Activated CD4-positive, alpha-beta memory T cell treated with anti-CD3 and anti-CD28 coated beads, Interleukin-2, amount 10 ng/mL, durations not matched to agents 7 days and 5 days (primary cell): Measurements from ENCODE around the gene ITPK1. TPM values are rescaled to one million over a fixed set of nuclear protein-coding genes. Genes with fewer than 3 reads are reported as not detected.

ENCODE experiments used
- CTCF ChIA-PET: fragments of 350-600 bp; sonication (Branson Sonifier 250); formaldehyde crosslinking; loops from one replicate; lab custom pipeline; 2021; ENCODE audit warnings: antibody characterized with exemption, inconsistent platforms; lab: Charles Lee
- POLR2A ChIA-PET: fragments of 350-600 bp; sonication (Branson Sonifier 250); formaldehyde crosslinking; loops from one replicate; lab custom pipeline; 2021; ENCODE audit warnings: antibody characterized with exemption; lab: Charles Lee
- DNase-seq: peaks from one replicate; pipeline ENCODE4 v3.0.0-alpha.2; 2020
- H3K27ac Mint-ChIP-seq: one replicate; pipeline ENCODE4 v1.8.0; 2021; ENCODE audit warnings: mild to moderate bottlenecking, mixed read lengths
- H3K27me3 Mint-ChIP-seq: one replicate; pipeline ENCODE4 v1.8.0; 2021; ENCODE audit warnings: mixed read lengths
- H3K36me3 Mint-ChIP-seq: one replicate; pipeline ENCODE4 v1.8.0; 2021; ENCODE audit warnings: low read depth, mixed read lengths
- H3K4me1 Mint-ChIP-seq: one replicate; pipeline ENCODE4 v1.8.0; 2021; ENCODE audit warnings: mixed read lengths
- H3K4me3 Mint-ChIP-seq: one replicate; pipeline ENCODE4 v1.8.0; 2021; ENCODE audit warnings: mild to moderate bottlenecking, mixed read lengths
- H3K9me3 Mint-ChIP-seq: one replicate; pipeline ENCODE4 v1.8.0; 2021; ENCODE audit warnings: mixed read lengths
- total RNA-seq, 2 experiments: library from RNA; stranded (reverse); gene quantifications; one replicate each; pipeline ENCODE4 v1.2.3, GENCODE V29; 2021

The ITPK1 gene
- total RNA-seq, 2 experiments from 2014 or later, result 59.3 to 62.3 TPM

- no peak for DNase-seq
- no peak overlapping the region for H3K4me3 Mint-ChIP-seq
- H3K27ac Mint-ChIP-seq, result no peak overlapping the region
- no peaks in the 10 kb centered on the region for H3K36me3 Mint-ChIP-seq
- ChIA-PET POLR2A (no interaction called here), CTCF (no interaction called here)
- H3K9me3 Mint-ChIP-seq, result no peaks in the 10 kb centered on the region
- H3K27me3 Mint-ChIP-seq, result no peaks in the 10 kb centered on the region
- H3K4me1 Mint-ChIP-seq, result peaks cover 6% of the 10 kb centered on the region
Observed at GRCh38 chr14:93048843-93049242, 66.9 kb downstream of the ITPK1 start.

- peaks cover 12% of the 10 kb centered on the region for H3K4me1 Mint-ChIP-seq
- H3K27ac Mint-ChIP-seq, result no peak overlapping the region
- H3K9me3 Mint-ChIP-seq, result no peaks in the 10 kb centered on the region
- no peaks in the 10 kb centered on the region for H3K36me3 Mint-ChIP-seq
- no peak for DNase-seq
- CTCF ChIA-PET, result interaction anchor here (1.1 kb wide), 1 partner anchor 93 kb away, joined by 5 read pairs; no protein-coding TSS in a partner anchor
- H3K27me3 Mint-ChIP-seq, result no peaks in the 10 kb centered on the region
- POLR2A ChIA-PET, result no interaction called here
- H3K4me3 Mint-ChIP-seq, result no peak overlapping the region
Observed at GRCh38 chr14:93047661-93048060, 68.1 kb downstream of the ITPK1 start.

DNA sequence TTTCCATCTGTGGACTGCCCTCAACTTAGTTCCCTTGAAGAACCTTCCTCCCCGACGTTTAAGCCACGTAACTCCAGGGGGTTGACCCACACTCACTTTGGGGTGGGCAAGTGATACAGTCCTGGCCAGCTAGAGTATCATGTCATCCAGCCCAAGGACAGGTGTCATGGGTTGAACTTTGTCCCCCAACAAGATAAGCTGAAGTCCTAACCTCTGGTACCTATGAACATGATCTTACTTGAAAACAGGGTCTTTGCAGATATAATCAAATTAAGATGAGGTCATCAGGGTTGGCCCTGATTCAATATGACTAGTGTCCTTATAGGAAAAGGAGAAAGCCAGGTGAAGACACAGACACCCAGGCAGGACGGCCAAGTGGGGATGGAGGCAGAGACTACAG is 68.6 kb downstream of the ITPK1 start:
- Mint-ChIP-seq H3K4me3 (no peak overlapping the region), H3K9me3 (no peaks in the 10 kb centered on the region), H3K27ac (no peak overlapping the region), H3K36me3 (no peaks in the 10 kb centered on the region), H3K4me1 (peaks cover 12% of the 10 kb centered on the region), H3K27me3 (no peaks in the 10 kb centered on the region)
- CTCF ChIA-PET, result no interaction called here
- no peak for DNase-seq
- POLR2A ChIA-PET, result no interaction called here

DNA sequence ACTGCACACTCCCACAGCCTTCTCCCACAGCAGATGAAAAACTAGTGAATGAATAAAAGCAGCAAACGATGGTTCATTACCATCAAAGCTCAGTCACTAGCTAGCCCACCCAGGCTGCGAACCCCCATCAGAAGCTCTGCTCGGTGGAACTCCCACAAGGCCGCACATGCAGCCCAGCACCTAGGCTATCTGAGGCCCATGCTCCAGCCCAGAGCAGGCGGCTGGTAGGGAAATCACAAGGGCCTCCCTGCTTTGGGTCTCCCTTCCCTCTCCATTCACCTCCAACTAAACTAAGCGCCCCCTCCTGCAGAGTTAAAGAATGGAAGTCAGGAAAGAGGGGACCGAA is 69.0 kb downstream of the ITPK1 start:
- Mint-ChIP-seq H3K36me3 (no peaks in the 10 kb centered on the region), H3K9me3 (no peaks in the 10 kb centered on the region), H3K4me1 (peaks cover 12% of the 10 kb centered on the region), H3K4me3 (no peak overlapping the region), H3K27me3 (no peaks in the 10 kb centered on the region), H3K27ac (no peak overlapping the region)
- POLR2A ChIA-PET, result no interaction called here
- CTCF ChIA-PET, result no interaction called here
- no peak for DNase-seq

GRCh38 chr14:93045965-93046704 is 69.6 kb downstream of the ITPK1 start:
- Mint-ChIP-seq H3K4me1 (peaks cover 12% of the 10 kb centered on the region), H3K27me3 (no peaks in the 10 kb centered on the region), H3K4me3 (no peak overlapping the region), H3K9me3 (no peaks in the 10 kb centered on the region), H3K27ac (no peak overlapping the region), H3K36me3 (no peaks in the 10 kb centered on the region)
- DNase-seq, result no peak
- ChIA-PET CTCF (no interaction called here), POLR2A (no interaction called here)

GRCh38 chr14:93045211-93045674 is 70.5 kb downstream of the ITPK1 start:
- CTCF ChIA-PET, result no interaction called here
- DNase-seq, result no peak
- Mint-ChIP-seq H3K4me1 (peaks cover 12% of the 10 kb centered on the region), H3K36me3 (no peaks in the 10 kb centered on the region), H3K9me3 (no peaks in the 10 kb centered on the region), H3K4me3 (no peak overlapping the region), H3K27ac (no peak overlapping the region), H3K27me3 (no peaks in the 10 kb centered on the region)
- POLR2A ChIA-PET, result no interaction called here

DNA sequence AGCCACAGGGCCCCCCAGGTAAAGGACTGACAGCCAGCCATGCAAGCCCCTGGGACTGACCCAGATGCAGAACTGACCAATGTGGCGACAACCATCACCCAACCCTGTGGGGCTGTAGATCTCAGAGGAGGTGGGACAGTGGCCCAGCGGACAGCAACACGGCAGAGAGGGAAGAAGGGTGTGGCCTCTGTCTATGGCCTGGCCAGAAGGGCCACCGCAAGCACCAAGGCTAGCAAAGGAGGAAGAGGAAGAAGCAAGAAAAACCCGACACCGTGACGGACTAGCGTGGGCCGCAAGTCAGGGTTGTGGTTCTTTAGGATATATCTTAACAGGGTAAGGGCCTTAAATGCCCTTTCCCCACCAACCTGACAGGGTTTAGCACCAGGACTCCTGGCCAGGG is 71.2 kb downstream of the ITPK1 start:
- Mint-ChIP-seq H3K9me3 (no peaks in the 10 kb centered on the region), H3K4me1 (peaks cover 12% of the 10 kb centered on the region), H3K36me3 (no peaks in the 10 kb centered on the region), H3K27ac (no peak overlapping the region), H3K27me3 (no peaks in the 10 kb centered on the region), H3K4me3 (no peak overlapping the region)
- ChIA-PET CTCF (no interaction called here), POLR2A (no interaction called here)
- DNase-seq, result no peak

GRCh38 chr14:93044121-93044520 is 71.6 kb downstream of the ITPK1 start:
- peaks cover 12% of the 10 kb centered on the region for H3K4me1 Mint-ChIP-seq
- DNase-seq, result no peak
- H3K27ac Mint-ChIP-seq, result no peak overlapping the region
- H3K9me3 Mint-ChIP-seq, result no peaks in the 10 kb centered on the region
- CTCF ChIA-PET, result interaction anchor here (0.6 kb wide), 1 partner anchor 11 kb away, joined by 3 read pairs; no protein-coding TSS in a partner anchor
- H3K27me3 Mint-ChIP-seq, result no peaks in the 10 kb centered on the region
- no peak overlapping the region for H3K4me3 Mint-ChIP-seq
- POLR2A ChIA-PET, result no interaction called here
- no peaks in the 10 kb centered on the region for H3K36me3 Mint-ChIP-seq

DNA sequence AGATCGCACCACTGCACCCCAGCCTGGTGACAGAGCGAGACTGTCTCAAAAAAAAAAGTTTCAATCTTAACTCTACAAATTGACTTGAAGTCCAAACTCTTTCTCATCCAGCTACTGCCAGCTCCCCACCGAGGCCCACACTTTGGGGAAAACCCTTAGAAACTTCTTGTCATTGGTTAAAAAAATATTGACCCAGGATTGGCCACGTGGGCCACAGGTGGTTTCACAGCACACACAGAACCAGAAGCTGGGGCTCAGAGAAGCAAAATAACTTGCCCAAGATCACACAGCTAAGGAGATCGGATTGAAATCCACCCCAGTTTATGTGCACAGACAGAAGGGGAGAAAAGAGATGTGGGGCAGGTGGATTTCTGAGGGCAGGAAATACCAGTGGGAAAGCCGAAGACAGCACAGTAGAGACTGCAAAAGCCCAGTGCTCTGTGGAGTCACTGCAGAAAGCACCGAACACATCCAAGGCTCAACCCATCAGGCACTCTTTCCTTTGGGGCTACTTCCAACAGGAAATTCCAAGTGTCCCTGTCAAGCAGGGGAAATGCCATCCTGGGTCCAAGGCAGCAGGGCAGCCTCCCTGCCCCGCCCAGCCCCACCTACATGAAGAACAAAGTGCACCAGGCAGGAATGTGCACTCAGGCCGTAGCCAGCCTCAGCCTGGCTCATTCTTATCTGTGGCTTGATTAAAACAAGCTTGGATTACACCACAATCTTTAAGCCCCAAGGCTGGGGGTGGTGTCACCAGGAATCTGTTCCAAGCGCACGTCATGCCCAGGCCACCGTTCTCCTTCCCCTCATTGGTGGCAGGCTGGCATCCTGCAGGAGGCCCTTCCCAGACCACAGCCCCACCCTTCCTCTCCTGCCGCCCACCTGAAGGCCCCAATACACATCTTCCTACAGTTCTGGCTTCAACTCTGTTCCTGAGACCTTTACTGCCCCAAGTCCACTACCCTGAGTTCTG is 72.5 kb downstream of the ITPK1 start:
- Mint-ChIP-seq H3K27me3 (no peaks in the 10 kb centered on the region), H3K4me3 (no peak overlapping the region), H3K27ac (no peak overlapping the region), H3K9me3 (no peaks in the 10 kb centered on the region), H3K36me3 (no peaks in the 10 kb centered on the region), H3K4me1 (peaks cover 12% of the 10 kb centered on the region)
- DNase-seq, result no peak
- ChIA-PET POLR2A (no interaction called here), CTCF (interaction anchor here (0.6 kb wide), 1 partner anchor 12 kb away, joined by 3 read pairs; no protein-coding TSS in a partner anchor)

DNA sequence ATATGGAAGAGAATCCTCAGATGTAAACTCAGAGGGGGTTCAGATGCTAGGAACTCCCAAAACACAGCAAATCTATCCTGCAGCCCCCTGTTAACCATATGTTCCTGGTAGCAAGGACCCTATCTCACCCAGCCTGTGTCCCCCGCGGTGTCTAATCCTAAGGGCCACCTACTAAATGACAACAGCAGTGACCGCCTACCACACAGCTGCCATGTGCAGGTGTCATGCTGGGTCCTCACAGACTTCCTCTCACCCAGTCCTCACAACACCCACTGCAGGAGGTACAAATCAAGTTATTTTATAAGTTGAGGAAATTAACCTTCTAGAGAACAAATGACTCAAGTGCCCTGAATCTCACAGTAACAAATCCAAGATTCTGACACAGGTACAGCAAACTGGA is 73.9 kb downstream of the ITPK1 start:
- H3K36me3 Mint-ChIP-seq, result no peaks in the 10 kb centered on the region
- POLR2A ChIA-PET, result no interaction called here
- no peak overlapping the region for H3K4me3 Mint-ChIP-seq
- peaks cover 15% of the 10 kb centered on the region for H3K4me1 Mint-ChIP-seq
- no peak overlapping the region for H3K27ac Mint-ChIP-seq
- CTCF ChIA-PET, result no interaction called here
- H3K9me3 Mint-ChIP-seq, result no peaks in the 10 kb centered on the region
- no peak for DNase-seq
- no peaks in the 10 kb centered on the region for H3K27me3 Mint-ChIP-seq

DNA sequence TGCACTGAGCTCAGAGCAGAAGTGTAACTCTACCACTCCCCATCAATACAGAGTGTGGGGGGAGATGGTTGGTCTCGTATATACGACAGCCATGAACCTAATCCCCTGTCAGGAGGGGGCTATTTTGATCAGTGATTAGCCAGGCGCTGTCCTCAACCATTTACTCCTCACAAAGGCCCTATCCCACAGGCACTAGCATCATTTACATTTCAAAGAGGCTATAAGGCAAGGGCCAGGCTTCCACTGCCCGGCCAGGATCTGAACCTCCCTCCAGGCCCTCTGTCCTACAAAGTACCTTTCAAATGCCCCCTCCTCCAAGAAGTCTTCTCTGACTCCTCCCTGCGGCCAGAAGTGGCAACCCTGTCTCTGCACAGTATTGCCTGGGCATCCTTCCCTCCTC is 74.7 kb downstream of the ITPK1 start:
- Mint-ChIP-seq H3K27ac (no peak overlapping the region), H3K4me3 (no peak overlapping the region), H3K36me3 (no peaks in the 10 kb centered on the region), H3K4me1 (peaks cover 15% of the 10 kb centered on the region), H3K27me3 (no peaks in the 10 kb centered on the region), H3K9me3 (no peaks in the 10 kb centered on the region)
- ChIA-PET CTCF (no interaction called here), POLR2A (interaction anchor here (0.9 kb wide), 1 partner anchor 72 kb away, joined by 3 read pairs; no protein-coding TSS in a partner anchor)
- DNase-seq, result no peak

GRCh38 chr14:93040443-93040842 is 75.3 kb downstream of the ITPK1 start:
- DNase-seq, result no peak
- Mint-ChIP-seq H3K36me3 (no peaks in the 10 kb centered on the region), H3K27ac (no peak overlapping the region), H3K9me3 (no peaks in the 10 kb centered on the region), H3K4me3 (no peak overlapping the region), H3K4me1 (peaks cover 15% of the 10 kb centered on the region), H3K27me3 (no peaks in the 10 kb centered on the region)
- CTCF ChIA-PET, result no interaction called here
- POLR2A ChIA-PET, result interaction anchor here (0.9 kb wide), 1 partner anchor 73 kb away, joined by 3 read pairs; no protein-coding TSS in a partner anchor

DNA sequence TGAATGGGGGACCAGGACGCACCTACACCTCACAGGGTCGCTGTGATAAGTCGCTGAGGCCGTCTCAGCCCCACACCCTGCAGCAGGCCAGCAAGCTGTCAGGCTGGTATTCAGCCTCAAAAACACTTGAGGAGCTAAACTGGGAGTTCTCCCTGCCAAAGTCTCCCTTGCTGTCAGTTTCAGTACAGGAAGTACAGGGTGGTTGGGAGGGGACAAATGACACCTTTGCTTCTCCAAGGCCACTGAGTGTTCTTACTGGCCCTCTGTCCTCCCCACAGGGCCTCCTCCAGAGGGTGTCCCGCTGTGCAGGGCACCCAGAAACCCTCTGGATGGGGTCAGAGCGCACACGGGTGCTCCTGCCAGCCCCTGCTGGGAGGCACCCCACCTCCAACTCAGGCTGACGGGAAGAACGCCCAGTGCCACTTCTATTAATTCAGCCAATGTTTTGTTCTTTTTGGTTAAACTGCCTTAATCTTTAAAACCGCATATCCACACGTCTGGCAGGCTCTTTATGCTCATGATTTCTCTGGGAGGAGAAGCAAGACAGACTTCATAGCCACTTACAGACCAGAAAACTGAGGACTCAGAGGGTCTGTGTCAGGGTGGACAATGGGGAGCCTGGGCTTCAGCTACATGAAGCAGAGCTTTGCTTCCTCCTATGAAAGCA is 75.9 kb downstream of the ITPK1 start:
- no peaks in the 10 kb centered on the region for H3K27me3 Mint-ChIP-seq
- no peaks in the 10 kb centered on the region for H3K36me3 Mint-ChIP-seq
- H3K9me3 Mint-ChIP-seq, result no peaks in the 10 kb centered on the region
- ChIA-PET POLR2A (interaction anchor here (0.9 kb wide), 1 partner anchor 74 kb away, joined by 3 read pairs; no protein-coding TSS in a partner anchor), CTCF (no interaction called here)
- H3K4me3 Mint-ChIP-seq, result no peak overlapping the region
- H3K4me1 Mint-ChIP-seq, result peaks cover 16% of the 10 kb centered on the region
- no peak overlapping the region for H3K27ac Mint-ChIP-seq
- no peak for DNase-seq
